Endothelial cell of umbilical vein (primary cell): Measurements from ENCODE around the gene IGFL4.

Experiments
- POLR2A ChIP-seq: IDR thresholded peaks from 2 replicates; pipeline ENCODE4 v1.6.1; 2012; ENCODE audit warnings: low read depth, mild to moderate bottlenecking, control low read depth, low read length
- TF ChIP-seq, protein P1 (sequence below), 2 donors: IDR thresholded peaks; 1 replicate in 1 of 2; 2 replicates in 1 of 2; pipeline ENCODE4 v1.5.1; 2011; ENCODE audit warnings: low read length in 2 of 2, mild to moderate bottlenecking in 2 of 2, moderate library complexity in 2 of 2, control low read depth in 1 of 2, inconsistent platforms in 1 of 2, low read depth in 1 of 2; ENCODE audit not compliant: insufficient read depth in 1 of 2; ENCODE audit errors: extremely low read depth in 1 of 2

DNA sequence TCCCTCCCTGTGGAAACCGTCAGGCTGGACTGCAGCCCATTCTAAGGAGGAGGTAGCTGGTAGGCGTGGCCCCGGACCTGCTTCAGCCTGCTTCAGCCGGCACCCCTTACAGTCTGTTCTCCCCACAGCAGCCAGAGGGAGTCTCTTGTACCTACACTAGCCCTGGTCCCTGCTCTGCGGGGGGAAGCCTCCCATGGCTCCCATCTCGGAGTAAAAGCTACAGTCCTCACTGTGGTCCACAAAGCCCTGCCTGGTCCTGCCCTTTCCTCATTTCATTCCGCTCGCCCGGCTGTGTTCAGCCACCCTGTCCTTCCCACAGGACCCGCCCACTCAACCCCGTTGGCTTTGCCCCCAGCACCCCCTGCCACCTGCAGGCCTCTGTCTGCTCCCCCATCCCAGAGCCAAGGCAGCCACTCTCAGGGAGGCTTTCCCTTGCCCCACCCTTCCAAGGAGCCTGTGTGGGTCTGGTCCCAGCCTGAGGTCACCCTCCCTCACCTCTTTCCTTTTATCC lies 19.2 kb downstream of the IGFL4 start:
- TF ChIP-seq, protein P1, sequence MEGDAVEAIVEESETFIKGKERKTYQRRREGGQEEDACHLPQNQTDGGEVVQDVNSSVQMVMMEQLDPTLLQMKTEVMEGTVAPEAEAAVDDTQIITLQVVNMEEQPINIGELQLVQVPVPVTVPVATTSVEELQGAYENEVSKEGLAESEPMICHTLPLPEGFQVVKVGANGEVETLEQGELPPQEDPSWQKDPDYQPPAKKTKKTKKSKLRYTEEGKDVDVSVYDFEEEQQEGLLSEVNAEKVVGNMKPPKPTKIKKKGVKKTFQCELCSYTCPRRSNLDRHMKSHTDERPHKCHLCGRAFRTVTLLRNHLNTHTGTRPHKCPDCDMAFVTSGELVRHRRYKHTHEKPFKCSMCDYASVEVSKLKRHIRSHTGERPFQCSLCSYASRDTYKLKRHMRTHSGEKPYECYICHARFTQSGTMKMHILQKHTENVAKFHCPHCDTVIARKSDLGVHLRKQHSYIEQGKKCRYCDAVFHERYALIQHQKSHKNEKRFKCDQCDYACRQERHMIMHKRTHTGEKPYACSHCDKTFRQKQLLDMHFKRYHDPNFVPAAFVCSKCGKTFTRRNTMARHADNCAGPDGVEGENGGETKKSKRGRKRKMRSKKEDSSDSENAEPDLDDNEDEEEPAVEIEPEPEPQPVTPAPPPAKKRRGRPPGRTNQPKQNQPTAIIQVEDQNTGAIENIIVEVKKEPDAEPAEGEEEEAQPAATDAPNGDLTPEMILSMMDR (IDR thresholded peaks at IDR 0.05; ENCODE audit: extremely low read depth in 1 of 2, insufficient read depth in 1 of 2, low read depth in 1 of 2, low read length in 2 of 2) = no peak
- TF ChIP-seq POLR2A = no peak
